ENCODE results near the gene SWT1. TPM values are rescaled to one million over a fixed set of nuclear protein-coding genes. Genes with fewer than 3 reads are reported as not detected.

SWT1 gene
- total RNA-seq, 1 donor from 2014 or later = 5.5 TPM

DNA sequence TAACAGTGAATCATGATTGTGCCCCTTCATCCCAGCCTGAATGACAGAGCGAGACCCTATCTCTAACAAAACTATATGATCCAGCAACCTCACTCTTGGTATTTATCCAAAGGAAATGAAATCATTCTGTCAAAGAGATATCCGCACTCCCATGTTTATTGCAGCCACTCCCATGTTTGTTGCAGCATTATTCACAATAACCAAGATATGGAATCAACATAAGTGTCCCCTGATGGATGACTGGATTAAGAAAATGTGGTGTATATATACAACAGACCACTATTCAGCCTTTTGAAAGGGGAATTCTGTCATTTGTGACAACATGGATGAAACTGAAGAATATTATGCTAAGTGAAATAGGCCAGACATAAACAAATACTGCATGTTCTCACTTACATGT is 44.6 kb upstream of the SWT1 start:
- ATAC-seq (ENCODE audit: low read depth) (no peak), DNase-seq (no peak)
- no peaks in the 10 kb centered on the region for H3K4me1 Mint-ChIP-seq
- peaks cover 4% of the 10 kb centered on the region for H3K36me3 Mint-ChIP-seq (ENCODE audit: low read depth)
- ChIA-PET CTCF (no interaction called here), POLR2A (no interaction called here)
- peaks cover 18% of the 10 kb centered on the region for H3K9me3 Mint-ChIP-seq
- H3K27me3 Mint-ChIP-seq = no peaks in the 10 kb centered on the region
- TF ChIP-seq, protein P1, sequence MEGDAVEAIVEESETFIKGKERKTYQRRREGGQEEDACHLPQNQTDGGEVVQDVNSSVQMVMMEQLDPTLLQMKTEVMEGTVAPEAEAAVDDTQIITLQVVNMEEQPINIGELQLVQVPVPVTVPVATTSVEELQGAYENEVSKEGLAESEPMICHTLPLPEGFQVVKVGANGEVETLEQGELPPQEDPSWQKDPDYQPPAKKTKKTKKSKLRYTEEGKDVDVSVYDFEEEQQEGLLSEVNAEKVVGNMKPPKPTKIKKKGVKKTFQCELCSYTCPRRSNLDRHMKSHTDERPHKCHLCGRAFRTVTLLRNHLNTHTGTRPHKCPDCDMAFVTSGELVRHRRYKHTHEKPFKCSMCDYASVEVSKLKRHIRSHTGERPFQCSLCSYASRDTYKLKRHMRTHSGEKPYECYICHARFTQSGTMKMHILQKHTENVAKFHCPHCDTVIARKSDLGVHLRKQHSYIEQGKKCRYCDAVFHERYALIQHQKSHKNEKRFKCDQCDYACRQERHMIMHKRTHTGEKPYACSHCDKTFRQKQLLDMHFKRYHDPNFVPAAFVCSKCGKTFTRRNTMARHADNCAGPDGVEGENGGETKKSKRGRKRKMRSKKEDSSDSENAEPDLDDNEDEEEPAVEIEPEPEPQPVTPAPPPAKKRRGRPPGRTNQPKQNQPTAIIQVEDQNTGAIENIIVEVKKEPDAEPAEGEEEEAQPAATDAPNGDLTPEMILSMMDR (IDR thresholded peaks at IDR 0.05) = no peak
- no peak overlapping the region for H3K27ac Mint-ChIP-seq
- no peak overlapping the region for H3K4me3 Mint-ChIP-seq
- intact Hi-C loops (cut with micrococcal nuclease) = no loop called here

DNA sequence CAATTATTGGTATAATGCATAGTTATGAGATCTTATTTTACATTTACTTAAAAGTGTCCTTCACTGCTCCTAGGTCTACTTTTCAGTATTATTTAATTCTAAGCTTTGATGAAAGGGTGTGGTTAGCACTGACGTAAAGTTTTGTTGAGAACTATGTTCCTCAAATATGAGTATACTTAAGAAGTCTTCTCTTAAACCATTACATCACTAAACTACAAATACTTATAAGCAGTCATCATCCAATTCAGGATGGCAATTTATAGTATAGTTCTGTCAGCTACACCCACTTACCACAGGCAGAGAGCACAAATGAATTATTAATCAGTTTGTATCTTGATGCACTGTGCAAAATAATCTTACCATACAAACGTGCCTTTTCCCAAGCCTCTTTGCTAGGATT is 27.3 kb upstream of the SWT1 start:
- Mint-ChIP-seq H3K4me1 (no peaks in the 10 kb centered on the region), H3K4me3 (no peak overlapping the region), H3K27ac (no peak overlapping the region), H3K27me3 (no peaks in the 10 kb centered on the region), H3K9me3 (peaks cover 8% of the 10 kb centered on the region), H3K36me3 (ENCODE audit: low read depth) (peaks cover 77% of the 10 kb centered on the region)
- no peak for ATAC-seq (ENCODE audit: low read depth)
- TF ChIP-seq, protein P1 (IDR thresholded peaks at IDR 0.05) = no peak
- intact Hi-C loops (cut with micrococcal nuclease) = no loop called here
- no peak for DNase-seq
- POLR2A ChIA-PET = no interaction called here
- CTCF ChIA-PET = no interaction called here

DNA sequence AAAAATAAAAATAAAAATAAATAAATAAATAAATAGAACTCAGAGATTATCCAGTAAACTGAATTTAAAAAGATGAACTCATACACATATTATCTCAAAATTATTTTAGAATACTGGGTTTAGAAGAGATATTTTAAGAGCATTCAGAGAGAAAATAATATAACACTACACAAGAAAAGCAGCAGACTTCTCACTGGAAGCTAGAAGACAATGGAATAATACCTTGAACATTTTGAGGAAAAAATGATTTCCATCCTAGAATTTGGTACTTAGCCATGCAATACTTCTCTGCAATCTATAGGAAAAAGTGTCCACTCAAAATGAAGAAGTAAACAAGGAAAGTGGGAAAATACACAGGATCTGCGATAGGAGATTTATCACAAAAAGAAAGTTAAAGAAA is 24.4 kb upstream of the SWT1 start:
- TF ChIP-seq, protein P1 (IDR thresholded peaks at IDR 0.05) = no peak
- ChIA-PET CTCF (no interaction called here), POLR2A (no interaction called here)
- ATAC-seq (ENCODE audit: low read depth) (no peak), DNase-seq (no peak)
- peaks cover 8% of the 10 kb centered on the region for H3K9me3 Mint-ChIP-seq
- intact Hi-C loops (cut with micrococcal nuclease) = no loop called here
- no peaks in the 10 kb centered on the region for H3K27me3 Mint-ChIP-seq
- no peak overlapping the region for H3K27ac Mint-ChIP-seq
- H3K4me3 Mint-ChIP-seq = no peak overlapping the region
- H3K36me3 Mint-ChIP-seq (ENCODE audit: low read depth) = peaks cover 68% of the 10 kb centered on the region
- H3K4me1 Mint-ChIP-seq = no peaks in the 10 kb centered on the region

DNA sequence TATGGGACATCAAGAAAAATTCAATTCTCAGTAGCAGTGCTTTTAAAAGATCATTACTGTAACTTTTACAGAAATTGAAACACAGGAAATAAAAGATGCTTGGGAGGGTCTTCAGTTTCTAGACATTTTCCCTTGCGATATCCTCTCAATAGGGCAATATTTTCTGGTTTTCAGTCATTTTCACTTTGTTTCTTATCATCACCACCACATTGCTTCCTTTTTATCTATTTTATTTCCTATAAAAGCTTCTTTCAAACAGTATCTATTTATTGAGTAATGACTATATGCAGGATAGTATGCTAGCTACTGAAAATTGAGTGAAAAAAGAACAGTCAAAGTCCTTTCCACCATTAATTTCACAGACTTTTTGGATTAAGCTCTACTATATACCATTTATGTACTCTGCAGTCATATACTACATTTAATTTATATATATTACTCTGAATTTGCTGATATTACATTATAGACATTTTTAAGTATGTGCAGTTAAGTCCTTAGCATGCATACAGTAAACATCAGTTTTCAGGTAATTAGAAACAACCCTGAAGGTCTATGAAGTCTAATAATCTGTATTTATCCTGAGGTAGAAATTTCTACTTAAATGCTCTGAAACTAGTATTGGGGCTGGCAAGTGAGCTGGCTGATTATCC is 18.9 kb upstream of the SWT1 start:
- intact Hi-C loops (cut with micrococcal nuclease) = no loop called here
- Mint-ChIP-seq H3K27me3 (no peaks in the 10 kb centered on the region), H3K4me3 (no peak overlapping the region), H3K4me1 (no peaks in the 10 kb centered on the region), H3K9me3 (peaks cover 3% of the 10 kb centered on the region), H3K36me3 (ENCODE audit: low read depth) (peaks cover 66% of the 10 kb centered on the region), H3K27ac (no peak overlapping the region)
- POLR2A ChIA-PET = no interaction called here
- TF ChIP-seq, protein P1 (IDR thresholded peaks at IDR 0.05) = no peak
- DNase-seq = no peak
- CTCF ChIA-PET = interaction anchor here (0.6 kb wide), 1 partner anchor 50 kb away, joined by 3 read pairs; no protein-coding TSS in a partner anchor
- no peak for ATAC-seq (ENCODE audit: low read depth)

DNA sequence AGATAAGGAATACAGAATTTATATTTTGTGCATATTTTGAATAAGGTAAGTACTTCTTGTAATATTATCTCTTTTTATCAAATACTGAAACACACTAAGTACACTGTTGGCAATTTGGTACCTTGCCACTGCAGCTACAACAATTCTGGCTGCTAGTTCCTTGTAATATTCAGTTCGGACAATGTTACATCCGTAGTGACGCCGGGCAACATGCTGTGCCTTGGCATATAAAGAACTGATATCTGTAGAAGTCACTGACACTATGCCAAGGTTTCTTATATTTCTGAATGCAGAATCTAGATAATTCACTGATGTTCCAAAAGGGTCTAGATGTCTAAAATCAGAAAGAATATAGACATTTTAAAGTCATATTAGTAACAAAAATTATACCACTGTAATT is 17.7 kb upstream of the SWT1 start:
- Mint-ChIP-seq H3K4me1 (no peaks in the 10 kb centered on the region), H3K36me3 (ENCODE audit: low read depth) (peaks cover 59% of the 10 kb centered on the region), H3K27me3 (no peaks in the 10 kb centered on the region), H3K9me3 (no peaks in the 10 kb centered on the region), H3K4me3 (no peak overlapping the region), H3K27ac (no peak overlapping the region)
- CTCF ChIA-PET = no interaction called here
- POLR2A ChIA-PET = no interaction called here
- TF ChIP-seq, protein P1 (IDR thresholded peaks at IDR 0.05) = no peak
- intact Hi-C loops (cut with micrococcal nuclease) = no loop called here
- ATAC-seq (ENCODE audit: low read depth) = no peak
- DNase-seq = no peak

All from activated B cell treated with CpG ODN at 0.5 μM for 24 hours (primary cell).